ENCODE measurements around the gene ARL6IP4. TPM values are rescaled to one million over a fixed set of nuclear protein-coding genes. Genes with fewer than 3 reads are reported as not detected.

Gene ARL6IP4
- total and polyA plus RNA-seq, 2 of the 4 experiments (the other 2 are of a cell fraction): 161 to 254 TPM

DNA sequence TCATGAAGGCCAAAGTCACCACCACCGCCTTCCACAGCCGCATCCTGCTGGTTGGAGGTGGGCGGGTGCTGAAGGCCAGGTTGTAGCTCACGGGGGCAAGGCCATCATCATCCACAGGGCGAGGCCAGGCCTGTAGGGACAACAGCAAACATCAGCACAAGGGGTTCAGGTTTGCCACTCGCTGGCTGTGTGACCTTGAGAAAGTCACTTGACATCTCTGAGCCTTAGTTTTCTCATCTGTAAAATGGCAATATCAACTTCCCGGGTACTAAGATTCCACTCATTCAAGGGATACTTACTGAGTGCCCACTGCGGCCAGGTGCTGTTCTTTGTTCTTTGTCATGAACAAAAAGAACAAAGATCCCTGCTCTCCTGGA is 20.3 kb upstream of the ARL6IP4 start:
- H2AK5ac ChIP-seq (ENCODE audit: low read depth, low read length): no peak overlapping the region
- DNase-seq (no peak), ATAC-seq (ENCODE audit: low read depth) (no peak)
- H3K36me3 ChIP-seq (ENCODE audit: control insufficient read depth, insufficient read depth, low read length): peaks cover 4% of the 10 kb centered on the region
- H3K56ac ChIP-seq (ENCODE audit: extremely low read depth, insufficient read depth, low read length): no peak overlapping the region
- CTCF ChIA-PET: no interaction called here
- no peak overlapping the region for H2BK120ac ChIP-seq (ENCODE audit: low read depth, low read length)
- H2BK20ac ChIP-seq (ENCODE audit: low read depth, low read length): no peak overlapping the region
- H3K9me3 ChIP-seq (ENCODE audit: control insufficient read depth, insufficient read depth, low read length): no peaks in the 10 kb centered on the region
- no peak overlapping the region for H3K4me2 ChIP-seq (ENCODE audit: low read depth, low read length)
- WGBS, 2 experiments (ENCODE audit: extremely low coverage in 2 of 2, insufficient read length in 1 of 2): 90% methylated on average over 5 of the region's 8 CpGs; no CpG with 5 or more reads in 1 of the 2 experiments
- peaks cover 0 to 17% of the 10 kb centered on the region in 2 experiments; a peak in 2 of 4 replicates for H3K79me1 ChIP-seq (ENCODE audit: low read depth in 1 of 2, low read length in 2 of 2)
- no peaks in the 10 kb centered on the region; the same call in 1 of the 2 replicates for H3K9me1 ChIP-seq (ENCODE audit: insufficient read depth, low read length)
- H4K20me1 ChIP-seq (ENCODE audit: insufficient read depth, low read length): peaks cover 4% of the 10 kb centered on the region; the same call in 1 of the 2 replicates
- H3K4ac ChIP-seq (ENCODE audit: low read depth, low read length): no peak overlapping the region
- dilution Hi-C loops (cut with HindIII; ENCODE audit: low sequenced_read_pairs, unreplicated experiment): no loop called here
- POLR2A ChIA-PET (ENCODE audit: unreplicated experiment): no interaction called here
- H4K91ac ChIP-seq (ENCODE audit: insufficient read depth, low read depth, low read length): no peak overlapping the region
- H3K4me1 ChIP-seq (ENCODE audit: control insufficient read depth, insufficient read depth, low read length): peaks cover 5% of the 10 kb centered on the region
- in situ Hi-C loops (cut with MboI; ENCODE audit: low sequenced_read_pairs): loop anchor here (25.0 kb wide), 1 partner anchor 323 kb away; no protein-coding TSS in a partner anchor
- no TSS peak for BruUV-seq (replicated peaks)
- no peak for TF ChIP-seq RCOR1 (IDR thresholded peaks at IDR 0.05; ENCODE audit: insufficient replicate concordance, low read length)
- no peak for TF ChIP-seq CHD1 (IDR thresholded peaks at IDR 0.05; ENCODE audit: low read depth, low read length)
- TF ChIP-seq FOS (IDR thresholded peaks at IDR 0.05; ENCODE audit: low read depth, low read length): no peak
- TF ChIP-seq, protein P1, sequence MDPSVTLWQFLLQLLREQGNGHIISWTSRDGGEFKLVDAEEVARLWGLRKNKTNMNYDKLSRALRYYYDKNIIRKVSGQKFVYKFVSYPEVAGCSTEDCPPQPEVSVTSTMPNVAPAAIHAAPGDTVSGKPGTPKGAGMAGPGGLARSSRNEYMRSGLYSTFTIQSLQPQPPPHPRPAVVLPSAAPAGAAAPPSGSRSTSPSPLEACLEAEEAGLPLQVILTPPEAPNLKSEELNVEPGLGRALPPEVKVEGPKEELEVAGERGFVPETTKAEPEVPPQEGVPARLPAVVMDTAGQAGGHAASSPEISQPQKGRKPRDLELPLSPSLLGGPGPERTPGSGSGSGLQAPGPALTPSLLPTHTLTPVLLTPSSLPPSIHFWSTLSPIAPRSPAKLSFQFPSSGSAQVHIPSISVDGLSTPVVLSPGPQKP (IDR thresholded peaks at IDR 0.05; ENCODE audit: borderline replicate concordance, low read depth, low read length): no peak
- no peak for TF ChIP-seq MAFK (IDR thresholded peaks at IDR 0.05; ENCODE audit: low read depth, low read length)
- TF ChIP-seq MAZ (IDR thresholded peaks at IDR 0.05; ENCODE audit: borderline replicate concordance, low read depth, low read length): no peak
- TF ChIP-seq, protein P2, sequence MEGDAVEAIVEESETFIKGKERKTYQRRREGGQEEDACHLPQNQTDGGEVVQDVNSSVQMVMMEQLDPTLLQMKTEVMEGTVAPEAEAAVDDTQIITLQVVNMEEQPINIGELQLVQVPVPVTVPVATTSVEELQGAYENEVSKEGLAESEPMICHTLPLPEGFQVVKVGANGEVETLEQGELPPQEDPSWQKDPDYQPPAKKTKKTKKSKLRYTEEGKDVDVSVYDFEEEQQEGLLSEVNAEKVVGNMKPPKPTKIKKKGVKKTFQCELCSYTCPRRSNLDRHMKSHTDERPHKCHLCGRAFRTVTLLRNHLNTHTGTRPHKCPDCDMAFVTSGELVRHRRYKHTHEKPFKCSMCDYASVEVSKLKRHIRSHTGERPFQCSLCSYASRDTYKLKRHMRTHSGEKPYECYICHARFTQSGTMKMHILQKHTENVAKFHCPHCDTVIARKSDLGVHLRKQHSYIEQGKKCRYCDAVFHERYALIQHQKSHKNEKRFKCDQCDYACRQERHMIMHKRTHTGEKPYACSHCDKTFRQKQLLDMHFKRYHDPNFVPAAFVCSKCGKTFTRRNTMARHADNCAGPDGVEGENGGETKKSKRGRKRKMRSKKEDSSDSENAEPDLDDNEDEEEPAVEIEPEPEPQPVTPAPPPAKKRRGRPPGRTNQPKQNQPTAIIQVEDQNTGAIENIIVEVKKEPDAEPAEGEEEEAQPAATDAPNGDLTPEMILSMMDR (conservative IDR thresholded peaks at IDR 0.05; ENCODE audit: low read depth, low read length): no peak
- TF ChIP-seq CEBPB (IDR thresholded peaks at IDR 0.05; ENCODE audit: low read depth, low read length): no peak
- TF ChIP-seq RFX5 (IDR thresholded peaks at IDR 0.05; ENCODE audit: low read depth, low read length): no peak
- TF ChIP-seq MXI1 (IDR thresholded peaks at IDR 0.05; ENCODE audit: borderline replicate concordance, low read depth, low read length): no peak
- TF ChIP-seq SMC3 (IDR thresholded peaks at IDR 0.05; ENCODE audit: low read depth, low read length): no peak
- no peak for TF ChIP-seq RAD21 (IDR thresholded peaks at IDR 0.05; ENCODE audit: low read length)
- TF ChIP-seq, protein P3, sequence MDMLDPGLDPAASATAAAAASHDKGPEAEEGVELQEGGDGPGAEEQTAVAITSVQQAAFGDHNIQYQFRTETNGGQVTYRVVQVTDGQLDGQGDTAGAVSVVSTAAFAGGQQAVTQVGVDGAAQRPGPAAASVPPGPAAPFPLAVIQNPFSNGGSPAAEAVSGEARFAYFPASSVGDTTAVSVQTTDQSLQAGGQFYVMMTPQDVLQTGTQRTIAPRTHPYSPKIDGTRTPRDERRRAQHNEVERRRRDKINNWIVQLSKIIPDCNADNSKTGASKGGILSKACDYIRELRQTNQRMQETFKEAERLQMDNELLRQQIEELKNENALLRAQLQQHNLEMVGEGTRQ (IDR thresholded peaks at IDR 0.05; ENCODE audit: low read depth, low read length): no peak
- TF ChIP-seq NFE2L2 (IDR thresholded peaks at IDR 0.05; ENCODE audit: low read depth, low read length): no peak
- TF ChIP-seq POLR2A (IDR thresholded peaks at IDR 0.05; ENCODE audit: low read depth, low read length): no peak
- TF ChIP-seq BHLHE40 (IDR thresholded peaks at IDR 0.05; ENCODE audit: low read depth, low read length): no peak
- no peak overlapping the region for H3K27ac ChIP-seq (ENCODE audit: insufficient read depth, low read length)
- H3K18ac ChIP-seq (ENCODE audit: low read depth, low read length): no peak overlapping the region
- H2AK9ac ChIP-seq (replicated peaks; ENCODE audit: low read depth, low read length, poor library complexity): no peak overlapping the region
- no peak overlapping the region for H3K4me3 ChIP-seq (ENCODE audit: insufficient read depth, low read depth, low read length)
- no peak overlapping the region for H4K8ac ChIP-seq (ENCODE audit: low read depth in 2 of 2, low read length in 2 of 2)
- no peak overlapping the region for H2AFZ ChIP-seq (replicated peaks; ENCODE audit: low read length, poor library complexity)
- H3K14ac ChIP-seq (replicated peaks; ENCODE audit: low read depth, low read length): no peak overlapping the region
- H3K27me3 ChIP-seq (ENCODE audit: control insufficient read depth, insufficient read depth, low read length): no peaks in the 10 kb centered on the region
- no peak overlapping the region for H2BK5ac ChIP-seq (ENCODE audit: low read depth, low read length, poor library complexity, severe bottlenecking)
- H4K5ac ChIP-seq (ENCODE audit: low read depth, low read length): no peak overlapping the region
- intact Hi-C loops (cut with micrococcal nuclease): no loop called here
- no peak overlapping the region for H2BK15ac ChIP-seq (ENCODE audit: low read depth, low read length)
- H3K23ac ChIP-seq (ENCODE audit: low read depth, low read length): no peak overlapping the region
- H3K9ac ChIP-seq (ENCODE audit: low read depth, low read length): no peak overlapping the region

Measured in IMR-90 (cell line).